ENCODE data around the gene LSAMP. TPM values are rescaled to one million over a fixed set of nuclear protein-coding genes. Genes with fewer than 3 reads are reported as not detected.

The LSAMP gene
- total and polyA plus RNA-seq, 2 of the 8 experiments (the other 6 are each of a cell fraction or from before 2014, with no cell fraction given) = 1.8 to 5.7 TPM

- WGBS, 2 experiments (ENCODE audit: extremely low coverage in 1 of 2, insufficient coverage in 1 of 2, insufficient read length in 1 of 2, insufficient replicate concordance in 2 of 2, low coverage in 1 of 2, low lambda C conversion rate in 2 of 2, missing lambda C conversion rate in 1 of 2) = 83% methylated on average over 1 of the region's 1 CpG; no CpG with 5 or more reads in 1 of the 2 experiments
- no peak overlapping the region for H3K14ac ChIP-seq (ENCODE audit: insufficient read length)
- H3K4me3 ChIP-seq (ENCODE audit: extremely low read depth in 1 of 4, insufficient read depth in 2 of 4, low read depth in 3 of 4, low read length in 4 of 4) = no peak overlapping the region
- no peaks in the 10 kb centered on the region for H3K27me3 ChIP-seq (replicated peaks in 1 of 4; ENCODE audit: control insufficient read depth in 3 of 4, extremely low read depth in 1 of 4, insufficient read depth in 3 of 4, low read length in 3 of 4)
- no peaks in the 10 kb centered on the region for H3K4me1 ChIP-seq (replicated peaks in 1 of 4; ENCODE audit: control insufficient read depth in 3 of 4, insufficient read depth in 4 of 4, low read length in 3 of 4)
- H2BK5ac ChIP-seq (ENCODE audit: low read depth, low read length) = no peak overlapping the region
- no peak overlapping the region for H3K18ac ChIP-seq (ENCODE audit: extremely low read depth, low read length)
- no peak for DNase-seq (ENCODE audit: low read depth in 1 of 2, low spot score in 2 of 2)
- H2AK5ac ChIP-seq (ENCODE audit: low read depth, low read length) = no peak overlapping the region
- H3K56ac ChIP-seq (replicated peaks; ENCODE audit: insufficient read length, low read depth, low read length) = no peak overlapping the region
- no peak overlapping the region for H4K8ac ChIP-seq (ENCODE audit: extremely low read depth, insufficient read depth, low read length)
- CTCF ChIA-PET (ENCODE audit: partially characterized antibody) = no interaction called here
- no peak overlapping the region for H3K4me2 ChIP-seq (ENCODE audit: insufficient read depth in 1 of 2, low read depth in 2 of 2, low read length in 2 of 2)
- H3K4ac ChIP-seq (replicated peaks; ENCODE audit: insufficient read length, low read depth, low read length) = no peak overlapping the region
- H4K91ac ChIP-seq (replicated peaks; ENCODE audit: insufficient read length, low read length) = no peak overlapping the region
- no peak overlapping the region for H2BK120ac ChIP-seq (replicated peaks; ENCODE audit: low read depth, low read length)
- no peak overlapping the region for H2AFZ ChIP-seq (ENCODE audit: low read length)
- TF ChIP-seq MAFK (IDR thresholded peaks at IDR 0.05; ENCODE audit: low read depth, low read length) (peak; percentile 59; the same call in 1 of the 2 replicates), E2F6 (IDR thresholded peaks at IDR 0.05) (no peak), CEBPB (IDR thresholded peaks at IDR 0.05; ENCODE audit: low read depth, low read length) (no peak)
- no peak overlapping the region for H3K9ac ChIP-seq (replicated peaks in 1 of 4; ENCODE audit: extremely low read depth in 1 of 4, low read depth in 3 of 4, low read length in 3 of 4)
- H2BK12ac ChIP-seq (ENCODE audit: low read depth, low read length) = no peak overlapping the region
- no peaks in the 10 kb centered on the region; a peak in 1 of 4 replicates for H3K9me3 ChIP-seq (ENCODE audit: insufficient read depth in 2 of 2, low read depth in 1 of 2, low read length in 1 of 2)
- H3K36me3 ChIP-seq (ENCODE audit: control insufficient read depth in 2 of 4, insufficient read depth in 4 of 4, low read length in 3 of 4) = no peaks in the 10 kb centered on the region
- H3K79me2 ChIP-seq (ENCODE audit: control insufficient read depth in 1 of 2, insufficient read depth in 2 of 2, low read length in 2 of 2) = no peaks in the 10 kb centered on the region
- no peaks in the 10 kb centered on the region for H4K20me1 ChIP-seq (replicated peaks in 1 of 2; ENCODE audit: control insufficient read depth in 1 of 2, insufficient read depth in 2 of 2, low read length in 2 of 2)
- POLR2A ChIA-PET (ENCODE audit: partially characterized antibody) = no interaction called here
- H3K27ac ChIP-seq (ENCODE audit: low read depth, low read length) = no peak overlapping the region
- H2BK15ac ChIP-seq (ENCODE audit: low read length) = no peak overlapping the region
- no peak for FAIRE-seq
- no peak overlapping the region for H4K5ac ChIP-seq (ENCODE audit: insufficient read length, low read depth, low read length)
- H3K23me2 ChIP-seq (ENCODE audit: low read depth, low read length) = no peaks in the 10 kb centered on the region
- no peaks in the 10 kb centered on the region for H3K79me1 ChIP-seq (ENCODE audit: low read depth, low read length)
- H3K23ac ChIP-seq (ENCODE audit: insufficient read length) = no peak overlapping the region
- no peak overlapping the region for H2BK20ac ChIP-seq (ENCODE audit: low read length)
Measured at GRCh38 chr3:116192464-116192863, 252.8 kb downstream of the LSAMP start.

Measured in H1 (cell line).